NCI-H524 treated with DMSO at 0.1 percent for 48 hours (cell line): ENCODE results near the gene DRAXIN.

Experiments used
- DNase-seq: peaks from one replicate; lab custom pipeline; 2025; lab: John Stamatoyannopoulos, UW

Gene DRAXIN

DNA sequence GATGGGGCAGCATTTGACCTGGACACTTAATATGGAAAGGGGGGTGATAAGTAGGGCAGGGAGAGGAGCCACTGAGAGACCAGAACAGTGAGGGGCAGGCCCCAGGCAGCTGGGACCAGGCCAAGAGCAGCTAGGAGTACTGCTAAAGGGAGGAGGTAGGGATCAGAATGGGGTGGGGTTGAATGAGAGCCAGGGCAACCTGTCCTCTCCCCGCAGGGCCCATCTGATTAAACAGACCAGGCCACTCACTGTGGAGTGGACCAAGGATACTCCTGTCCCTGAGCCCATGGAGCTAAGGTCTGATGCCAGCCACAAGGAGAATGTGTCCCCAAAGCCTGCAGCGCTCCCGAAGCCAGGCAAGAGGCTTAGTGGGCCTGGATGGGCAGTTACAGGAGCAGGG is 72.6 kb downstream of the DRAXIN start:
- DNase-seq, result no peak

DNA sequence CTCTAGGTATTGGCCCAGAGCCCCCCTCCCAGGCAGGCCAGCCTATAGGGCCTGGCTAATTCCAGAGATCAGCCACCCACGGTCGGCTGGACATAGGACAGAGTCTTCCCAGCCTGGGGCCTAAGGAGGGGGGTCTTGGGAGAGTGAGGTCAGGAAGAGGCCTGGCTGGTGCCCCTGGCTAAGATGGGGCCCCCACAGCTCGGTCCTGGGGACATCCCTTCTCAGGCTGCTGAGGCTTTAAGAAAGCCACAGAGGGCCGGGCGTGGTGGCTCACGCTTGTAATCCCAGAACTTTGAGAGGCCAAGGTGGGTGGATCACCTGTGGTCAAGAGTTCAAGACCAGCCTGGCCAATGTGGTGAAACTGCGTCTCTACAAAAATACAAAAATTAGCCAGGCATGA is 73.0 kb downstream of the DRAXIN start:
- no peak for DNase-seq

- DNase-seq, result no peak
These were observed 74.3 kb downstream of the DRAXIN start for GRCh38 chr1:11765661-11766428.

DNA sequence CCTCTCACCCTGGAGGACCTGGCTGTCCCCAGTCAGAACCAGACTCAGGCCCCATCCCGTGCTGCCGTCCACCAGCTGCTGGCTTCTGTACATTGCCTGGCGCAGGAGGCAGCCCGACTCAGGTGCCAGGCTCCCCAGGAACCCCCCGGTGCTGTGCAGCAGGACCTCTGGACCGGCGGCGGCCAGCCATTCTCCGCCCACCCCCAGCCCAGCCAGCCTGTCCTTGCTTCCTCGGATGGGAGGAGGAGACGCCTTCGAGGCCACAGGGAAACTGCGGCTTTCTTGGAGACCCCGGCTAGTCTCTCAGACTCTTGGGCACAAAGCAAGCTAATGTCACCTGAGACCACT is 74.9 kb downstream of the DRAXIN start:
- no peak for DNase-seq

- no peak for DNase-seq
These were observed 76.6 kb downstream of the DRAXIN start for GRCh38 chr1:11767922-11768704.

- no peak for DNase-seq
These were observed 77.3 kb downstream of the DRAXIN start for GRCh38 chr1:11768821-11769220.

DNA sequence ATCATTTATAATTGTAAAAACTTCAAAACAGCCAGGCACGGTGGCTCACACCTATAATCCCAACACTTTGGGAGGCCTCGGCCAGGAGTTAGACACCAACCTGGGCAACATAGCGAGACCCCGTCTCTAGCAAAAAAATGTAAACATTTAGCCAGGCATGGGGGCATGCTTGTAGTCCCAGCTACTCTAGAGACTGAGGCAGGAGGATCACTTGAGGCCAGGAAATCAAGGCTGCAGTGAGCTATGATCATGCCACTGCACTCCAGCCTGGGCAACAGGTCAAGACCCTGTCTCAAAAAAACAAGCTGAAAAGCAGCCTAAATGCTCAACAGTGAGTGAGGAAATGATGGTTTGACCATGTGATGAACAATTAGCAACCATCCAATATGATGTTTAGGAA is 77.8 kb downstream of the DRAXIN start:
- DNase-seq, result no peak

DNA sequence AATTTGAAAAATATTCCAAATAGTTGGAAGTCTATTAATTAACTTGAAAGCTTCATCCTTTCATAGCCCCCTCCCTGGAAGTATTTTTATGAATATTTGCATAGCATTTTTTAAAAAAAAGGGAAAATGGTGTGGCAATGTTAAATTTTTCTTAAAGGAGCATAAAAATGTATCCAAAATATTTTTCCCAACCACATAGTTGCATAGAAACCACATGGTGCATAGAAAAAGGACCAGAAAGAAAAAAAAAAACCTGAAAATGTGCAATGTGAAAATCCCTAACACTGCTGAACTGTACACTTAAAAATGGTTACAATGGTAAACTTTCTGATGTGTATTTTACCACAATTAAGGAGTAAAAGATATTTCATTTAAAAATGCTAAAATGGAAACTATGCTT is 78.5 kb downstream of the DRAXIN start:
- DNase-seq, result no peak

DNA sequence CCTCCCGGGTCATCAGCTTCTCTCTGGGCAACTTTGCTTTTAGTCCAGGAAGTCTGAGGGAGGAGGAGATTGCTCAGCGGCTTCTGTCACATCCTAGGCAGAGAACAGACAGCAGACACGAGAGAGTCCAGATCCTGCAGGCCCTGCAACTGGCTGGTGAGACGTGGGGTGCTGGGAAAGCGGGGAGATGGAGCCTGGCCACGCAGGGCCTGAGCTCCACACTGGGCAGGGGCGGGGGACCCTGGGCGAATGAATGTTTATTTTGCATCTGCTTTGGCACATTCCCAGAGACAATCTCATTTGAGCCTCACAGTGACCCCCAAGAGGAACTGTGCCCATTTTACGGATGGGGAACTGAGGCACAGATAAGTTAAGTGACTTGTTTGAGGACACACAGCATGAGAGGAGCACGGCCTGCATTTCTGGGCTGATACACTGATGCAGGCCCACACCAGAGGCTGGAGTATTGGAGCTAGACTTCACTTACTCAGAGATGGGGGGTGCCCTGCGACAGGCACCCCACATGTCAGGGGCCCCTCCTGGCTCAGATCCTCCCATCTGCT is 80.1 kb downstream of the DRAXIN start:
- no peak for DNase-seq

- no peak for DNase-seq
These were observed 80.9 kb downstream of the DRAXIN start for GRCh38 chr1:11772458-11772857.

DNA sequence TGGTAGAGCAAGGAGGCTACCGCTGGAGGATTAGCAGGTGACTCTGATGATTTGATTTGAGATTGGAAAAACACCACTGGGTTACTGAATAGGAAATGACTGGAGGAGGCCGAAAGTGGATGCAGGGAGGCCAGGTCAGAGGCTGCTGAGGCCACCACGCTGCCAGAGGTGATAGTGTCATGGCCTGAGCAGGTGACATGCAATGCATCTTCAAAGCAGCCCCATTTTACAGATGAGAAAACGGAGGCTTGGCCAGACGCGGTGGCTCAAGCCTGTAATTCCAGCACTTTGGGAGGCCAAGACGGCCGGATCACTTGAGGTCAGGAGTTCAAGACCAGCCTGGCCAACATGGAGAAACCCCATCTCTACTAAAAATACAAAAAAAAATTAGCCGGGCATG is 83.2 kb downstream of the DRAXIN start:
- DNase-seq, result no peak
